H4 (cell line): ENCODE results near the gene ACOT2. TPM values are rescaled to one million over a fixed set of nuclear protein-coding genes. Genes with fewer than 3 reads are reported as not detected.

ENCODE experiments used
- DNase-seq: peaks from one replicate; pipeline ENCODE4 v3.0.0-alpha.2; 2015; ENCODE audit warnings: low spot score
- total RNA-seq: library from RNA; depleted of rRNA; stranded (reverse); fragments of >200 nt; shearing (Covaris generic); gene quantifications from 2 replicates; pipeline ENCODE4 v1.2.3, GENCODE V29; 2014; rRNA removed

The ACOT2 gene
- total RNA-seq, 1 experiment from 2014 or later = 41.0 TPM

- no peak for DNase-seq
Measured at GRCh38 chr14:73613419-73613963, 44.5 kb downstream of the ACOT2 start.

- DNase-seq = no peak
Measured at GRCh38 chr14:73616831-73617230, 47.8 kb downstream of the ACOT2 start.

- no peak for DNase-seq
Measured at GRCh38 chr14:73619524-73619923, 50.5 kb downstream of the ACOT2 start.

- DNase-seq = no peak
Measured at GRCh38 chr14:73620268-73620667, 51.3 kb downstream of the ACOT2 start.

- DNase-seq = no peak
Measured at GRCh38 chr14:73623504-73624054, 54.6 kb downstream of the ACOT2 start.

Other genes with a start within 250 kb of the ACOT2 start
- gene NUMB, start 110.7 kb upstream of the ACOT2 start, total RNA-seq = 13.2 and 16.1 TPM in 2 replicates
- gene RIOX1, start 78.3 kb upstream of the ACOT2 start, total RNA-seq = 9.0 and 12.3 TPM in 2 replicates
- gene ACOT1, start 32.1 kb upstream of the ACOT2 start, total RNA-seq = not detected in 2 replicates
- gene HEATR4, start 10.3 kb upstream of the ACOT2 start, total RNA-seq = not detected in 2 replicates
- 0.19 TPM in 1 of 2 replicates, not detected in the other for gene ACOT4, start 22.7 kb downstream of the ACOT2 start, total RNA-seq
- gene ACOT6, start 43.3 kb downstream of the ACOT2 start, total RNA-seq = not detected in 2 replicates
- gene DNAL1, start 75.8 kb downstream of the ACOT2 start, total RNA-seq = 8.1 and 14.4 TPM in 2 replicates
- gene PNMA1, start 145.2 kb downstream of the ACOT2 start, total RNA-seq = 12.9 and 14.0 TPM in 2 replicates